Stimulated activated naive CD8-positive, alpha-beta T cell treated with anti-CD3 and anti-CD28 coated beads, Interleukin-15, amount 100 ng/mL, for 72 hours (primary cell): Measurements from ENCODE around the gene JARID2.
A peak's percentile ranks its signal among the peaks of the same experiment; 100 is the strongest.

ENCODE experiments used
- ATAC-seq: fragments of 150-1000 bp; cut with Tn5 transposase; 2 replicates; pipeline ENCODE4 v1.10.0; 2021; ENCODE audit warnings: mild to moderate bottlenecking, moderate library complexity
- DNase-seq, 2 donors: peaks; one replicate each; pipeline ENCODE4 v3.0.0; 2021 to 2022
- H3K27ac Mint-ChIP-seq, 2 donors: one replicate each; pipeline ENCODE4 v1.8.0; 2022; ENCODE audit warnings: mild to moderate bottlenecking in 2 of 2, mixed read lengths in 2 of 2, moderate library complexity in 2 of 2
- H3K27me3 Mint-ChIP-seq: one replicate; pipeline ENCODE4 v1.8.0; 2022; ENCODE audit warnings: mixed read lengths
- H3K4me1 Mint-ChIP-seq: one replicate; pipeline ENCODE4 v1.8.0; 2022; ENCODE audit warnings: mild to moderate bottlenecking, mixed read lengths
- H3K4me3 Mint-ChIP-seq, 2 donors: one replicate each; pipeline ENCODE4 v1.8.0; 2022; ENCODE audit warnings: mild to moderate bottlenecking in 2 of 2, mixed read lengths in 2 of 2, moderate library complexity in 1 of 2
- H3K9me3 Mint-ChIP-seq, 2 donors: one replicate each; pipeline ENCODE4 v1.8.0; 2022; ENCODE audit warnings: mixed read lengths in 2 of 2

Gene JARID2

GRCh38 chr6:15382089-15382488 lies 136.2 kb downstream of the JARID2 start:
- Mint-ChIP-seq H3K27me3 (no peaks in the 10 kb centered on the region), H3K4me1 (peaks cover 91% of the 10 kb centered on the region), H3K9me3 (peaks cover 0 to 3% of the 10 kb centered on the region in 2 donors), H3K27ac (peak overlapping the region in 1 of 2 donors; percentile 6), H3K4me3 (no peak overlapping the region)
- ATAC-seq, result no peak
- no peak for DNase-seq

DNA sequence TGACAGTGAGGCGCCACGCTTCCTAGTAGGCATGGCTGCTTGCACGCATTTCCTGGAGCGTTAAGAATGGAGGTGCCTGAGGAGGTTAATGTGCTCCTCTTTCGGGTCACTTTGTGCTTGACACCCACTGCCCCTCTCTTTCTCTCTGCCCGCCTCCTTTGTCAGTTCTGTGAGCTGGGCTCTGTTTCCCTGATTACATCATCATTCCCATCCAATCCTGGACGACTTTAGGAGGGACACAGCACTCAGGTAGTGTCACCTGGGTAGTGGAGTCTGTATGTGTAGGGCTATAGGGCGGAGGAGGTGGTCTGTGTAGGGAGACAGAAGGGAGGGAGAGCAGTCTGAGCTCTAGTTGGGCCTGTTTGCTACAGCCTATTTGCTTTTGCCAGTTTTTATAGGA lies 136.8 kb downstream of the JARID2 start:
- ATAC-seq, result no peak
- Mint-ChIP-seq H3K9me3 (no peaks in the 10 kb centered on the region), H3K27me3 (no peaks in the 10 kb centered on the region), H3K4me1 (peaks cover 91% of the 10 kb centered on the region), H3K4me3 (no peak overlapping the region), H3K27ac (no peak overlapping the region)
- no peak for DNase-seq

- H3K9me3 Mint-ChIP-seq, result no peaks in the 10 kb centered on the region
- ATAC-seq (no peak), DNase-seq (no peak)
- peak overlapping the region; percentile 2 to 20 for H3K4me3 Mint-ChIP-seq
- H3K27me3 Mint-ChIP-seq, result no peaks in the 10 kb centered on the region
- H3K4me1 Mint-ChIP-seq, result peaks cover 92% of the 10 kb centered on the region
- H3K27ac Mint-ChIP-seq, result peak overlapping the region; percentile 38 to 70
These were observed 139.0 kb downstream of the JARID2 start for GRCh38 chr6:15384901-15385300.

GRCh38 chr6:15385521-15385920 lies 139.7 kb downstream of the JARID2 start:
- Mint-ChIP-seq H3K27me3 (no peaks in the 10 kb centered on the region), H3K4me1 (peaks cover 92% of the 10 kb centered on the region), H3K27ac (no peak overlapping the region), H3K4me3 (no peak overlapping the region), H3K9me3 (no peaks in the 10 kb centered on the region)
- ATAC-seq (no peak), DNase-seq (no peak)

DNA sequence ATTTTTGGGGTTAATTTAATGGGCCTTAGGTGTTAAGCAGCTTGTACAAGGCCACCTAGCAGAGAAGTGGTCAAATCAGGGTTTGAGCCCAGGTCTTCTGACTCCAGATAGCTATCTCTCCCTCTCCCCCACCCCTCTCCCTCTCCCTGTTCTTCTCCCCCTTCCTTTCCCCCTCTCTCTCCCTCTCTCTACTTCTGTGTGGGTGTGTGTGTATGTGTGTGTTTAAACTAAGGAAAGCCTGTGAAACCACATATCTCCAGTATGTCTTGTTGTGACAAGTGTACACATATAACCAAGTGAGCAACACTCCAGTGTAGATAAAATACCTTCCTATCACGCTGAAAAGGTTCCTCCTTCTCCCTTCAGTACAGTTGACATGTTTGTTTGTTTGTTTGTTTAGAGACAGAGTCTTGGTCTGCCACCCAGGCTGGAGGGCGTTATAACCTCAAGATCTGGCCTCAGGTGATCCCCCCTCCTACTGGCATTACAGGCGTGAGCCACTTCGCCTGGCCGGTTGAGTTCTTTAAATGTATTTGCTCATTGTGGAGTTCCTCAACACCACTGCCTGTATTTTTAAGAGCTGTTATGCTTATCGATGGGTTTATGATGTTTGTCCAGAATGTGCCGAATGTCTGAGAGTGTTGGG lies 140.4 kb downstream of the JARID2 start:
- Mint-ChIP-seq H3K4me3 (peak overlapping the region; percentile 3 to 43), H3K27ac (peak overlapping the region; percentile 43 to 78), H3K27me3 (no peaks in the 10 kb centered on the region), H3K4me1 (peaks cover 95% of the 10 kb centered on the region), H3K9me3 (no peaks in the 10 kb centered on the region)
- no peak for DNase-seq
- ATAC-seq, result no peak

- peak overlapping the region; percentile 43 to 78 for H3K27ac Mint-ChIP-seq
- ATAC-seq (peak; percentile 67), DNase-seq (no peak)
- peak overlapping the region in 1 of 2 donors; percentile 3 for H3K4me3 Mint-ChIP-seq
- H3K9me3 Mint-ChIP-seq, result no peaks in the 10 kb centered on the region
- no peaks in the 10 kb centered on the region for H3K27me3 Mint-ChIP-seq
- H3K4me1 Mint-ChIP-seq, result peaks cover 95% of the 10 kb centered on the region
These were observed 140.9 kb downstream of the JARID2 start for GRCh38 chr6:15386756-15387112.

DNA sequence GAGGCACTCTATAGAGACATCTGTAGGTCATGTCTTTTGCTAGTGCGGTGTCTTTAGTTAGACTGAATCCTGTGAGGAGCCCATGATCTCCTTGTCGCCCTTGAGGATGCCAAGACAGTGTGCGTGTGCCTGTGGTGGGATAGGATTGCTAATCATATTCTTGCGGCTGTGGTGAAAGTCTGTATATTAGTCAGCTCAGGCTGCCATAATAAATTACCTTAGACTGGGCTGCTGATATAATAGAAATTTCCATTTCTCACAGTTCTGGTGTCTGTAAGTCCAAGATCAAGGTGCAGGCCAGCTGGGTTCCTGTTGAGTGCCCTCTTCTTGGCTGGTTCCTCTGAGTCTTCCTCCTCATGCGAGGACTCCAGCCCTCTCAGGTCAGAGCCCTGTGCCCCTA lies 141.2 kb downstream of the JARID2 start:
- no peaks in the 10 kb centered on the region for H3K27me3 Mint-ChIP-seq
- peak overlapping the region; percentile 3 to 41 for H3K4me3 Mint-ChIP-seq
- H3K9me3 Mint-ChIP-seq, result no peaks in the 10 kb centered on the region
- peak; percentile 90 for ATAC-seq
- DNase-seq, result peak in 1 of 2 donors; percentile 42
- H3K27ac Mint-ChIP-seq, result peak overlapping the region; percentile 52 to 58
- H3K4me1 Mint-ChIP-seq, result peaks cover 95% of the 10 kb centered on the region

- ATAC-seq (no peak), DNase-seq (no peak)
- Mint-ChIP-seq H3K27ac (peak overlapping the region; percentile 8 to 87), H3K27me3 (no peaks in the 10 kb centered on the region), H3K9me3 (no peaks in the 10 kb centered on the region), H3K4me1 (peaks cover 89% of the 10 kb centered on the region), H3K4me3 (peak overlapping the region; percentile 36 to 53)
These were observed 143.4 kb downstream of the JARID2 start for GRCh38 chr6:15389084-15389764.

DNA sequence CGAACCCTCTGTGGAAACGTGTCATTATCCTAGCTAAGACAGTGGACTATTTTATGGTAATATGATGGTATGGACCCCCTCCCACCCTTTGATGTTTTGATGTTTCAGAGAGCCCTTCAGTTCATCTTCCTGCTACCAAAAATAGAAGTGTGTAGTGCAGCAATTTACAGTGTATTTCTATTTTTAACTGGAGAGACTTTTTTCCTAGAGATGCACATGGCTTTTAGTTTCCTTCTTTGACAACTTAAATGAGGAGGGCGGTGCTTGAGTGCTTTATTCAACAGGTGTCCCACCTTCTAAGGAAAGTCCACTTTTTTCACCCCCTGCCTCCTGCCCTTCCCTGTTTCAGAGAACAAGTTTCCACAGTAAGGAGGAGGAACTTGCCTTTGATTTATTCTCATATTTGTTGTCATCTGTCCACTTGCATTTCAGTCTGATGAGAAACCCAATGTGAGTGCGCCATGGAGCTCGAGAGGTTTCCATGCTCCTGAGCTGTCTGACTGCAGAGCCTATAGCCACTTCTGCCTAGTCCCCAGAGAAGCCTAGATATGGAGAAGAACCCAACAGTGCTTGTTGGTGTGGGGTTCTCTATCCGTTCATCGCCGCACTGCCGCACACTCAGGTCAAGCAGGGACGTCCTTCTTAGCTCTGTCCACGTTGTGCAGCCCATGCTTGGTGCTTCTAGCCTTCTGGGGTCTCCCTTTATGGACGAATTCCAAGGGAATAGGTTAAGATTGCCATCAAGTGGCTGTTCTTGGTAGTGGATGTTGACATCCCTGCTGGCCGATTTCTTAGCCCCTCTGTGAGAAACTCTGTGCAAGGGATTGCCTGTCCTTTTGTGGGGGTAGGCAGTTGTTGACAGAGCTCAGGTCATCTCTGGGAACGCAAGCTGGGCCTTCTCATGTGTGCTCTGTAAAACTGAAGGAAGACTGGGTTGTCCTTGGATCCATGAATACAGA lies 144.2 kb downstream of the JARID2 start:
- Mint-ChIP-seq H3K9me3 (no peaks in the 10 kb centered on the region), H3K4me3 (peak overlapping the region; percentile 36 to 53), H3K27me3 (no peaks in the 10 kb centered on the region), H3K27ac (no peak overlapping the region), H3K4me1 (peaks cover 87% of the 10 kb centered on the region)
- ATAC-seq (no peak), DNase-seq (peak in 1 of 2 donors; percentile 23)

DNA sequence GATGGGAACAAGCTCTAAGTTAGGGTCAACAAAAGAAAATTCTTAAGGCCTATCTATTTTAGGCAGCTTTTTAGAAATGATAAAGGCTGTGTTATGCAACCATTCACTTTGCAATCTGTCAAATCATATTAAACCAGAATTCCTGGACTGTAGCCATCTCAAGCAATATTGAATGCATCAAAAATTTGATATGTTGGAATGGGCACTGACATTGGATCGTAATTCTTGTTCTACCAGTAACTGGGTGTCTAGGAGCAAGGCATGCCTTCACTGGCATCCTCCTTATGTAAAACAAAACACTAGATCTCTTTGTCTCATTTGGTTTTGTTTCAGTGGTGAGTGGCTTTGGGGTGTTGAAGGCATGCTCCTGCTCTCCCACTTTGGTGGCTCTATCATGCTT lies 145.6 kb downstream of the JARID2 start:
- peaks cover 76% of the 10 kb centered on the region for H3K4me1 Mint-ChIP-seq
- H3K4me3 Mint-ChIP-seq, result no peak overlapping the region
- peak overlapping the region; percentile 0 to 5 for H3K27ac Mint-ChIP-seq
- DNase-seq, result no peak
- no peaks in the 10 kb centered on the region for H3K9me3 Mint-ChIP-seq
- no peaks in the 10 kb centered on the region for H3K27me3 Mint-ChIP-seq
- no peak for ATAC-seq

DNA sequence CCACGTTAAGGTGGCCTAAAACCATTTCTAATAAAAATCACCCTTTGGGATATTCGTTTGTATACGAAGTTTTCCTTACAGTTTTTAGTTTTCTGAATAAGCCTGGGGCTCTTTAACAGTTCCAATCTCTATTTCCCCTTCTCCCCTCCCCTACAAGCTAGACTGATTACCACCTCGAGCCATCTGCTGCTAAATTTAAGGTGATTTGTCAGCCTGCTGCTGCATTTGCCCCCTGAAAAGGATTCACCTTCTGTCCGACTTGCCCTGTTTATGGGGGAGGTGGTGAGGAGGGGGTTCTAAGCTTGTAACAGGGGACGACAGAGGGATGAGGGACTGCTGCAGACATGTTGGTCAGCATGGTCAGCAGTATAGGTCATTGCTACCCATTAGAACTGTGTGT lies 146.3 kb downstream of the JARID2 start:
- no peak for DNase-seq
- no peak for ATAC-seq
- no peak overlapping the region for H3K27ac Mint-ChIP-seq
- no peaks in the 10 kb centered on the region for H3K9me3 Mint-ChIP-seq
- peaks cover 69% of the 10 kb centered on the region for H3K4me1 Mint-ChIP-seq
- H3K27me3 Mint-ChIP-seq, result no peaks in the 10 kb centered on the region
- no peak overlapping the region for H3K4me3 Mint-ChIP-seq

DNA sequence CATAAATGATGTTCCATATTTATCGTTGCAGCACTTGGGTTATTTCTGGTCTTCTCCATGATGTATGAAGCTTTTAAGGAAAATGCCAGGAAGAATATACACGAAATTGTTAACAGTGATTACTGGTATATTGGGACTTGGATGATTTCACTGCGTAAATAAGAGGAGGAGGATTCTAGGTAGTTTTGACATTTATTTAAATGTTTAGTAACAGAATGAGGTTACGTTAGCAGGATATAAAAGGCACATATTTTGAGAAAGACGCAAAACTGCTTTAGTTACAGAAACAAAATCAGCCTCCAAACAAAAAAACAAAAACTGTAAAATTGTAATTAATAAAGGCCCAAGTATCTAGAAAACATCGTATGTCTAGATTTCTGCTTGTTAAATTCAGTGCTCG lies 147.7 kb downstream of the JARID2 start:
- DNase-seq (no peak), ATAC-seq (no peak)
- no peaks in the 10 kb centered on the region for H3K27me3 Mint-ChIP-seq
- H3K4me3 Mint-ChIP-seq, result no peak overlapping the region
- no peak overlapping the region for H3K27ac Mint-ChIP-seq
- H3K9me3 Mint-ChIP-seq, result no peaks in the 10 kb centered on the region
- H3K4me1 Mint-ChIP-seq, result peaks cover 62% of the 10 kb centered on the region

- H3K9me3 Mint-ChIP-seq, result no peaks in the 10 kb centered on the region
- DNase-seq (no peak), ATAC-seq (no peak)
- H3K4me1 Mint-ChIP-seq, result peaks cover 62% of the 10 kb centered on the region
- no peaks in the 10 kb centered on the region for H3K27me3 Mint-ChIP-seq
- H3K4me3 Mint-ChIP-seq, result no peak overlapping the region
- H3K27ac Mint-ChIP-seq, result no peak overlapping the region
These were observed 149.2 kb downstream of the JARID2 start for GRCh38 chr6:15395087-15395486.

DNA sequence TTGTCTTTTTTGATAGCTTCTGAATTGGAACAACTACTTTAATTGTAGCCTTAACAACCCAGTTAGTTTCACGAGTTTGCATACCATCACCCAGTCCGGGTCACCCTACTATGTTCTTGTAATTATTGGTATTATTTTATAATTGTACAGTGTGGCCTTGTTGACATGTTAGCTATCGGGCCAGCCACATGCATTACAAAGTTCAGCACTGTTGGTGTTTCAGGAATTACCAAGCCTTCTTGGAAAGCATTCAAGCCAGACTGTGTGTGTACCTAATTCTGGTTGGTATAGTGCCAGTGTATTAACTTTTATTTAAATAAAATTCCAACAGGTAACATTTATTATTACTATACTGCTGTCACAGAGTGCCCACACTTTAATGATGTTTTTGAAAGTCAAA lies 150.9 kb downstream of the JARID2 start:
- Mint-ChIP-seq H3K27me3 (no peaks in the 10 kb centered on the region), H3K4me3 (no peak overlapping the region), H3K4me1 (peaks cover 62% of the 10 kb centered on the region), H3K27ac (no peak overlapping the region), H3K9me3 (no peaks in the 10 kb centered on the region)
- ATAC-seq, result no peak
- no peak for DNase-seq

- H3K27ac Mint-ChIP-seq, result peak overlapping the region; percentile 69 to 80
- H3K4me1 Mint-ChIP-seq, result peaks cover 73% of the 10 kb centered on the region
- peak overlapping the region; percentile 71 to 73 for H3K4me3 Mint-ChIP-seq
- ATAC-seq (peak; percentile 88), DNase-seq (no peak)
- no peaks in the 10 kb centered on the region for H3K9me3 Mint-ChIP-seq
- no peaks in the 10 kb centered on the region for H3K27me3 Mint-ChIP-seq
These were observed 152.9 kb downstream of the JARID2 start for GRCh38 chr6:15398633-15399275.
